Activated naive CD8-positive, alpha-beta T cell treated with anti-CD3 and anti-CD28 coated beads for 36 hours (primary cell): ENCODE data around the gene KRTAP10-6. TPM values are rescaled to one million over a fixed set of nuclear protein-coding genes. Genes with fewer than 3 reads are reported as not detected.
A peak's percentile ranks its signal among the peaks of the same experiment; 100 is the strongest.

Experiments used
- DNase-seq: peaks from one replicate; pipeline ENCODE4 v3.0.0; 2021
- H3K27ac Mint-ChIP-seq: one replicate; pipeline ENCODE4 v1.8.0; 2022; ENCODE audit warnings: mild to moderate bottlenecking, moderate library complexity, mixed read lengths
- H3K27me3 Mint-ChIP-seq: one replicate; pipeline ENCODE4 v1.8.0; 2022; ENCODE audit warnings: mild to moderate bottlenecking, mixed read lengths
- H3K36me3 Mint-ChIP-seq: one replicate; pipeline ENCODE4 v1.8.0; 2021; ENCODE audit warnings: mild to moderate bottlenecking, mixed read lengths
- H3K4me1 Mint-ChIP-seq: one replicate; pipeline ENCODE4 v1.8.0; 2021; ENCODE audit warnings: mixed read lengths
- H3K4me3 Mint-ChIP-seq: one replicate; pipeline ENCODE4 v1.8.0; 2022; ENCODE audit warnings: mild to moderate bottlenecking, moderate library complexity, mixed read lengths
- H3K9me3 Mint-ChIP-seq: one replicate; pipeline ENCODE4 v1.8.0; 2022; ENCODE audit warnings: mixed read lengths
- total RNA-seq, 2 experiments: library from RNA; stranded (reverse); gene quantifications; one replicate each; pipeline ENCODE4 v1.2.3, GENCODE V29; 2021

Gene KRTAP10-6
- total RNA-seq, 2 experiments from 2014 or later = not detected

DNA sequence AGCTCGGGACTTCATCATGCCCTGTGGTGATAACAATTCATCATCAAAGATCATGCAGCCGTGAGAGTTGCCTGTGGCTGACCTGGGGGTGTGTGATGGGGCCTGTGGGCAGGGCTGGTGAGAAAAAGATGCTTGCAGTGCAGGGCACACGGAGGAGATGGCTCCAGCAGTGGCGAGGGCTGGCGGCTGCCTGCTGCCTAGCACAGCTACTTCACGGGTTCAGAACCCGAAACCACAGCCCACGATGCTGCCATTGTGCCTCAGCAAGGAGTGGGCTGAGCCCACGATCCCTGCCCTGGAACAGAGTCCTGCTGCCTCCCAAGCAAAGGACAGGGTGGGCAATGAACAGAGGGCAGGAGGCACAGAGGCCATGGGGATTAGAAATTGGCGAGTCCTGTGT, 34.0 kb upstream of the KRTAP10-6 start:
- peaks cover 22% of the 10 kb centered on the region for H3K4me1 Mint-ChIP-seq
- H3K27ac Mint-ChIP-seq = no peak overlapping the region
- H3K4me3 Mint-ChIP-seq = no peak overlapping the region
- DNase-seq = no peak
- H3K36me3 Mint-ChIP-seq = peaks cover 27% of the 10 kb centered on the region
- H3K27me3 Mint-ChIP-seq = no peaks in the 10 kb centered on the region
- H3K9me3 Mint-ChIP-seq = peaks cover 34% of the 10 kb centered on the region

DNA sequence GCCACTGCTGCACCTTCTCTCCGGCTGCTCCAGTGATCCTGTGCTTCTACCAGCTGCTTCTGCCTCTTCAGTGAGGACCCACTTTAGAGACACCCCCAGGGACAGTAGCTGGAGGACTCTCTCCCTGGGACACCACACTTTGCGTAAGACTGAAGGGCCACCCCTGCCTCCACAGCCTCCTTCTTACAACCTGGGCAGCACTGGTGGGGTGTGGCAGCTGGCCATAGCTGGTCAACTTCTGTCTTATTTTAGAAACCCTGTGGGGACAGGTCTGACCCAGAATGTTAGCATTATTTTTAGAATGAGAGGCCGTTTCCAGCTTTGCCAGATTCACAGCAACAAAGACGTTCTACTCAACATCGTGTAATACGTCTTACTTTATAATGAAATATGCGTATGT, 33.5 kb upstream of the KRTAP10-6 start:
- no peak overlapping the region for H3K27ac Mint-ChIP-seq
- H3K4me1 Mint-ChIP-seq = peaks cover 22% of the 10 kb centered on the region
- H3K4me3 Mint-ChIP-seq = no peak overlapping the region
- no peak for DNase-seq
- no peaks in the 10 kb centered on the region for H3K27me3 Mint-ChIP-seq
- peaks cover 32% of the 10 kb centered on the region for H3K9me3 Mint-ChIP-seq
- H3K36me3 Mint-ChIP-seq = peaks cover 24% of the 10 kb centered on the region

DNA sequence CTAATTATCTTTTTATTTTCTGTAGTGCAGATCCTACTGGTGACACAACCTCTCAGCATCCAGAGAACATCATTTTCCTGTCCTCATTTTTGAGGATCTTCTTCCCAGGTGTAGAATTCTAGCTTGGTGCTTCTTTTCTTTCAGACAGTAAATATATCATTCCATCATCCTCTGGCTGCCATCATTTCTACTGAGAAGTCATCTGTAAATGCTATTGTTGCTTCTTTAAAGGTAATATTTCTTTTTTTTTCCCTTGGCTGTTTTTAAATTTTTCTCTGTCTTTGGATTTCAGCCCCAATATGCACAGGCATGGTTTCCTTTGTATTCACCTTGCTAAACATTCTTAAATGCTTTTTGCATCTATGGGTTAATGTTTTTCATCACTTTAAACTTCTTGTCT, 31.3 kb upstream of the KRTAP10-6 start:
- no peak overlapping the region for H3K4me3 Mint-ChIP-seq
- H3K36me3 Mint-ChIP-seq = peaks cover 32% of the 10 kb centered on the region
- peaks cover 41% of the 10 kb centered on the region for H3K9me3 Mint-ChIP-seq
- no peaks in the 10 kb centered on the region for H3K27me3 Mint-ChIP-seq
- no peak for DNase-seq
- no peak overlapping the region for H3K27ac Mint-ChIP-seq
- peaks cover 16% of the 10 kb centered on the region for H3K4me1 Mint-ChIP-seq

DNA sequence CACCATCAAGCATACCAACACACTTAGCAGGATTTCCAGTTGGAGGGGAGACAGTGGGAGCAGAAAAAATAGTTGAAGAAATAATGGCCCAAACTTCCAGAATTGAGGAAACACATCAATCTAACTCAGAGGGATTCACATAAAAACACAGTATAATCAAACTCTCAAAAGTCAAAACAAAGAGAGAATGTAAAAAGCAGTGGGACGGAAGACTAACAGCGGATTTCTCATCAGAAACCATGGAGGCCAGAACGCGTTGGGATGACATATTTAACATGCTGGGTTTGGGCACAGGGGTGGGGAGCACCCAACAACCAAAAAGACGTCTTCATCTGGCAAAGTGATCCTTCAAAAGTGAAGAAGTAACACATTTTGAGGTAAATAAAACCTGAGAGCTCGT, 27.6 kb upstream of the KRTAP10-6 start:
- H3K36me3 Mint-ChIP-seq = peaks cover 35% of the 10 kb centered on the region
- no peak for DNase-seq
- peaks cover 43% of the 10 kb centered on the region for H3K9me3 Mint-ChIP-seq
- peaks cover 24% of the 10 kb centered on the region for H3K4me1 Mint-ChIP-seq
- H3K27ac Mint-ChIP-seq = no peak overlapping the region
- no peak overlapping the region for H3K4me3 Mint-ChIP-seq
- no peaks in the 10 kb centered on the region for H3K27me3 Mint-ChIP-seq

DNA sequence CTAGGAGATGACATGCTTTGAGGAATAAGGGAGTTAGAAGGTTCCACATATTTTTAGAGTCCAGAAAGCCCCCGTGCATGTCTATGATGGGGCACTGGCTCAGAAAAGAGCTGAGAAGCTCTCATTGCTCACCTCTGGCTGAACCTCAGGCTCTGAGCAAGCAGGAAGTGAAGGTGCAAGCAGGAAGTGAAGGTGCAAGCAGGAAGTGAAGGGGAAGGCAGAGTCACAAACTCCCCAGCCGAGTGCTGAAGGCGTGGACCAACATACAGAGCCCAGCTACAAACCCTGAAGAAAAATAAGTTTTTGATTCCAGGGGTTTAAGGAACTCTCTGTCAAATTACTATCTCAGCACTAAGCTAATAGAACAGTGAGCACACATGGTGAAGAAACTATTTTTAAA, 26.6 kb upstream of the KRTAP10-6 start:
- Mint-ChIP-seq H3K4me3 (peak overlapping the region; percentile 29), H3K36me3 (peaks cover 27% of the 10 kb centered on the region), H3K27ac (peak overlapping the region; percentile 88), H3K4me1 (peaks cover 24% of the 10 kb centered on the region), H3K27me3 (no peaks in the 10 kb centered on the region), H3K9me3 (peaks cover 34% of the 10 kb centered on the region)
- peak; percentile 36 for DNase-seq

DNA sequence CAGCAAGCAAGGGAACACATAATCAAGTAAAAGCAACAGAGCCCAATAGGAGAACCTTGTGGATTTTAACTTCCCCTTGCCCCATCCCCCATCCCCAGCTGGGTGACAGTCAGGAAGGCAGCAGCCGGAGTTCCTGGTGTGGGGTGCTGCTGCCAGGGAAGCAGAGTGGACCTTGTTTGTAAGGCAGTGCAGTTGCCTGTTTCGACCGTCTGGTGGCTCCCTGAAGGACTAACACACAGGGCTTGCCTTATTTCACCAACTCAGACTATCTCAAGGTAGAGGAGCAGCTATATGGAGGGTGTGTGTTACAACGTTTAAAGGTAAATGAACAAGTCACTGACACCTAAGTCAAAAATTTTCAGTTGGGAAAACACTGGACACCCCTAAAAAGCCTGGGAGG, 26.2 kb upstream of the KRTAP10-6 start:
- DNase-seq = no peak
- peak overlapping the region; percentile 12 for H3K4me3 Mint-ChIP-seq
- H3K9me3 Mint-ChIP-seq = peaks cover 30% of the 10 kb centered on the region
- H3K27ac Mint-ChIP-seq = peak overlapping the region; percentile 88
- H3K27me3 Mint-ChIP-seq = no peaks in the 10 kb centered on the region
- peaks cover 24% of the 10 kb centered on the region for H3K4me1 Mint-ChIP-seq
- peaks cover 26% of the 10 kb centered on the region for H3K36me3 Mint-ChIP-seq

DNA sequence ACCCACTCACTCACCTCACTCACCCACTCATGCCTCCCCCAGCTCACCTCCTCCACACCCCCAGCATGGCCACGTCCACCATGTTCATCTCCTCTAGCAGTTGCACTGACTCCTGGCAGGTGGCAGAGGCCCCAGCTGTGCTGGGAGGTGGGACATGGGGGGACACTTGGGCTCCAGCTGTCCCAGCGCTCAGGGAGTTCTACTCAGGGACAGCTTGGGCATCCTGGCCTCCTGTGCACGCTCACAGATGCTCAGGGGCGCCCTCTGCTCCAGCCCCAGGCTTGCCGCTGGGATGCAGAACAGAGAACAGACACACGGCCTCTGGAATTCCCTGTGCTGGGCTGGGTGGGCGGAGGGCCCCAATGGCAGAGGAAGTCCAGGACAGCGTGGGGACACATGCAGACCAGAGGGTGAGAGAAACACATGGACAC, 24.8 kb upstream of the KRTAP10-6 start:
- Mint-ChIP-seq H3K36me3 (peaks cover 24% of the 10 kb centered on the region), H3K27ac (no peak overlapping the region), H3K4me3 (no peak overlapping the region), H3K27me3 (no peaks in the 10 kb centered on the region), H3K4me1 (peaks cover 24% of the 10 kb centered on the region), H3K9me3 (peaks cover 27% of the 10 kb centered on the region)
- no peak for DNase-seq

DNA sequence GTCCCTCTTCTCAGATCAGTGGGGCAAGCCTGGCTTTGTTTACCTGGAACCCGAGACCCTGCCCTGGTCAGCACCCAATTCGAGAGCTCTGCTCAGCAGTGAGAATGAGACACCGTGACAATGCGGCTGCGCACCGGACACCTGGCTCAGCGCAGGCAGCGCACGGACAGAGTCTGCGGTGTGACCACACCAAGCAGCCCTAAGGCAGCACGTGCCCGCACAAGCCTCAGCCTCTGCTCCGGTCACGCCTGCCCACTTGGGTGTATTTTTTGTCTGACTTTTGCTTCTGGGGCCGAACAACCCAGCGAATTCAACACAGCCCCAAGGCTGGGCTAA, 24.3 kb upstream of the KRTAP10-6 start:
- Mint-ChIP-seq H3K4me1 (peaks cover 24% of the 10 kb centered on the region), H3K27ac (no peak overlapping the region), H3K27me3 (no peaks in the 10 kb centered on the region), H3K36me3 (peaks cover 24% of the 10 kb centered on the region), H3K4me3 (no peak overlapping the region), H3K9me3 (peaks cover 26% of the 10 kb centered on the region)
- DNase-seq = no peak

DNA sequence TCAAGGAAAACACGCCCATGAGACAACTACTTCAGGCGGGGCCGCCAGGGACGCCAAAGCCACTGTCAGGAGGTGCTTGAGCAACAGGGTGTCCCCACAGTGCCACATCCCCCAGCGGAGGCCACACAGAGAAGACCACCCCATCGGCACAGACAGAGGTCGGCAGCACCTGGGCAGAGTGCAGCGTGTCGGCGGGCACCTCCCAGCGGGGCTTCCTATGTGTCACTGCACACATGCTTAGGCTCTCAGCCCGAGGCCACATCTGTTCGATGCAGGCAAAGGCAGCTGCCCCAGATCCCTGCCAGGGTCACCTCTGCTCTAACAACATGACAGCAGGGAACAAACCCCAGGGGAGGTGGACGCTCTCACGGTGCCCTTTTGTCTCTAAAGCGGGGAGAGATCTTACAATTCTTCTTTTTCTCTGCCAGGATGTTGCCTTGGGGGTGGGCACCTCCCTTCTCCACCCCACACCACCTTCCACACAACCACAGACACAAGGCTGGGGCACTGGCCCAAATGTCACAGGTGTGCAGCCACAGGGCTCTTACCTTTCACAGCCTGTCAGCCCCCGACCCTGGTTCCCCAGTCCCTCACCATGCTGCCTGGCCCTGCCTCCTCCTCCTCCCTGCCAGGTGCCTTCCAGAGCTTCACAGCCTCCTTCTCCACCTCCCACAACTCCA, 23.7 kb upstream of the KRTAP10-6 start:
- no peaks in the 10 kb centered on the region for H3K27me3 Mint-ChIP-seq
- H3K36me3 Mint-ChIP-seq = peaks cover 24% of the 10 kb centered on the region
- H3K27ac Mint-ChIP-seq = no peak overlapping the region
- DNase-seq = no peak
- H3K9me3 Mint-ChIP-seq = peaks cover 31% of the 10 kb centered on the region
- H3K4me3 Mint-ChIP-seq = no peak overlapping the region
- H3K4me1 Mint-ChIP-seq = peaks cover 24% of the 10 kb centered on the region

DNA sequence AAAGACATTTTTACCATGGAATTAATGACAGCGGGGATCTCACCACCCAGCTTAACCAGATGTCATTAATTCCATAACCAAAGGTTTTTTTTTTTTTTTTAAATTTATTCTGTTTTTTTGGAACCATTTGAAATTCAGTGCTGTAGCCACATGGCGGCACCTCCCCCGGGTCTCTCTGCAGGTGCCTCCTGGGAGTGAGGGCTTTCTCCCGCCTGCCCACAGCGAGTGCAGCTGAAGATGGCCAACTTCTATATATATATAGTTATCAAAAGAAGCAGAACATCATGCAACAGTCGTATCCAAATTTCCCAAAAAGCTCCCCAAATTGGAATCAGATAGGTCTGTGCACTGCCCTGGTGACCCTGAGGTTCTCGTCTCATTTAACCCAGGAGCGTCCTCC, 23.2 kb upstream of the KRTAP10-6 start:
- Mint-ChIP-seq H3K9me3 (peaks cover 29% of the 10 kb centered on the region), H3K27ac (no peak overlapping the region), H3K4me3 (no peak overlapping the region), H3K36me3 (peaks cover 19% of the 10 kb centered on the region), H3K27me3 (no peaks in the 10 kb centered on the region), H3K4me1 (peaks cover 24% of the 10 kb centered on the region)
- no peak for DNase-seq

DNA sequence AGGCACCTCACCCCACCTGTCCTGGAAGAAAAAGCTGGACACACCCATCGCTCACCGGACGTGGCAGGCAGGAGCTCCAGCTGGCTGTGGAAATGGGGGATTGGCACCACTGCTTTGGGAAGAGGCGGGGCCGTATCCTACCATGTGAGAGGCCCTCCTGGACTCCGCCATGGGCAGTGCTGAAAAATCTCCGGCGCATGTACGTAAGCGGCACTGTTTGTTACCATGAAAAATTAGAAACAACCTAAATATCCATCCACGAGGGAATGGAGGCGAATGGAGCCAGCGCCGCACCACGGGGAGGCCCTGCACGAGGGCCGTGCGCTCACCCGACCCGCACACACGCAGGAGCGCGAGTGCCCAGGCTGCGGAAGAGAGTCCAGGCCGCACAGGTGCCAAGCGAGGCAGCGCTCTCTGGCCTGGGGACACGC, 22.7 kb upstream of the KRTAP10-6 start:
- Mint-ChIP-seq H3K4me3 (no peak overlapping the region), H3K27me3 (no peaks in the 10 kb centered on the region), H3K36me3 (peaks cover 17% of the 10 kb centered on the region), H3K27ac (no peak overlapping the region), H3K9me3 (peaks cover 27% of the 10 kb centered on the region), H3K4me1 (peaks cover 24% of the 10 kb centered on the region)
- no peak for DNase-seq

DNA sequence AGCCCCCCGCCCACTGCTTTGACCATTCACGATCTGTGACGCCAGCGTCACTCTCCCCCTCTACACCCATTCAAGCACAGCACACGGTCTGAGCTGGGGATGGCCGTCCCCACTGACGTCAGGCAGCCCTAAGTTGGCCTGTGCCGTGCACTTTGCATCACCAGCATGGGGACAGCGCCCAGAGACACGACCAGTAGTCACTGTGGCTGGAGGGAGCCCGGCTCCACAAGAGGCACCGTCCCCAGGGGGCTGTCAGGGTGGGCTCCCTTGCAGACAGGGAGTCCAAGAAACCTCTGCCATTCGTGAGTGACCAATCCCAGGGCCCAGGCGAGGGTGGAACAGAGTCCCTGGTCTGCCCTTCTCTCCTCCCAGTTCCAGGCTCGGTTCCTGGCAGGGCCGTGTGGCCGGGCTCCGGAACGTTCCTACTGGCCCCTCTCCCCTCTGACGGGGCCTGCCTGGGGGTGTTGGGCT, 21.9 kb upstream of the KRTAP10-6 start:
- no peak overlapping the region for H3K4me3 Mint-ChIP-seq
- peaks cover 9% of the 10 kb centered on the region for H3K36me3 Mint-ChIP-seq
- no peaks in the 10 kb centered on the region for H3K27me3 Mint-ChIP-seq
- no peak for DNase-seq
- peaks cover 25% of the 10 kb centered on the region for H3K9me3 Mint-ChIP-seq
- no peak overlapping the region for H3K27ac Mint-ChIP-seq
- peaks cover 22% of the 10 kb centered on the region for H3K4me1 Mint-ChIP-seq

DNA sequence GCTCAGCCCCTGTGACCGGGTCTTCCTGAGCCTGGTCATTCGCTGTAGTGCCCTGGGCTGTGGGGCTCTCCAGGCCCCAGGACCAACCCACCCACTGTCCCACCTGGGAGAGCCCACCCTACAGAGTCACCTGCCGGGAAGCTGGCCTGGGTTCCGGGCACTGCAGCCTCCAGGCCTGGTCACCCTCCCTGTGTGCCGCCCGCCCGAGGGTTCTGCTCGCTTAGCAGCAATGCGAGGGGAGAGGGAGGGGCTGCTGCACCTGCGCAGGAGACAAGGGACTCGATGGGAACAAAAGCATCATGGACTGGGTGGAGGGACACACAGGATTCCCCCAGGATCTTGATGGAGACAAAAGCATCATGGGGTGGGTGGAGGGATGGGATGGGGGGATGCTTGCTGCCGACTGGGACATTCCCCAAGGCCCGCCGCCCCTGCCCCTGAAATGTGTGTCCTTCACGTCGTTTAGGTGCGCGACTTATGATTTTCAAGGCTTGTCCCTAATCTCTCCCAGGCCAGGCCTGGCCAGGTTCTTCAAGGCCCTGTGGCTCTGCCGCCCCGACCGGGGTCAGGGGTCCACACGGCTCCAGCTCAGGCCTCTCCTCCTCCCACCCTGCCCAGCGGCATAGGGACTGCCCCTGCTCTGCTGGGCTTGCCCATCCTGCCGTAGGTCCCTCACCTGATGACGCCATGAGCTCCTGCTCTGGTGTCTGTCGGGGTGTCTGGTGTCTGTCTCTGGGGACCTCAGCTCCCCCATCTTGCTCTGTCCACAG, 21.3 kb upstream of the KRTAP10-6 start:
- H3K36me3 Mint-ChIP-seq = peaks cover 4% of the 10 kb centered on the region
- peaks cover 23% of the 10 kb centered on the region for H3K9me3 Mint-ChIP-seq
- H3K4me3 Mint-ChIP-seq = no peak overlapping the region
- peaks cover 16% of the 10 kb centered on the region for H3K4me1 Mint-ChIP-seq
- H3K27ac Mint-ChIP-seq = no peak overlapping the region
- no peak for DNase-seq
- no peaks in the 10 kb centered on the region for H3K27me3 Mint-ChIP-seq

DNA sequence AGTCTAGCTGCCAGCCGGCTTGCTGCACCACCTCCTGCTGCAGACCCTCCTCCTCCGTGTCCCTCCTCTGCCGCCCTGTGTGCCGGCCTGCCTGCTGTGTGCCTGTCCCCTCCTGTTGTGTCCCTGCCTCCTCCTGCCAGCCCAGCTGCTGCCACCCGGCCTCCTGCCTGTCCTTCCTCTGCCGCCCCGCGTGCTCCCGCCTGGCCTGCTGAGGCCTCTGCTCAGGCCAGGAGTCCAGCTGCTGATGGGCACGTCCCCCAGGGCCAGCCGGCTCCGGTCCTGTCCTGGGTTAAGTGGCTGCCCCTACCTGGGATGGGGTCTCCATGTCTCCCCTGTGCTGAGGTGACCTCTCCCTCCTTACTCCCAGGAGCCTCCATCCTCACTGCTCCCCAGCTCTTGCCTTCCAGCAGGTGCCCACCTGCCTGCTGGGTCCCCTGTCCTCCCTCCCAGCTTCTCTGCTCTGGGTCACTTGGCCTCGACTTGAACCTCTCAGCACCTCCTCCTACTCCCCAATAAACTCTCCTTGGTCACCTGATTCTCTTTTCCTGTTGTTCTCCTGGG, 20.4 kb upstream of the KRTAP10-6 start:
- H3K9me3 Mint-ChIP-seq = peaks cover 19% of the 10 kb centered on the region
- no peak for DNase-seq
- no peak overlapping the region for H3K27ac Mint-ChIP-seq
- no peaks in the 10 kb centered on the region for H3K27me3 Mint-ChIP-seq
- H3K36me3 Mint-ChIP-seq = peaks cover 1% of the 10 kb centered on the region
- H3K4me3 Mint-ChIP-seq = no peak overlapping the region
- H3K4me1 Mint-ChIP-seq = peaks cover 10% of the 10 kb centered on the region

DNA sequence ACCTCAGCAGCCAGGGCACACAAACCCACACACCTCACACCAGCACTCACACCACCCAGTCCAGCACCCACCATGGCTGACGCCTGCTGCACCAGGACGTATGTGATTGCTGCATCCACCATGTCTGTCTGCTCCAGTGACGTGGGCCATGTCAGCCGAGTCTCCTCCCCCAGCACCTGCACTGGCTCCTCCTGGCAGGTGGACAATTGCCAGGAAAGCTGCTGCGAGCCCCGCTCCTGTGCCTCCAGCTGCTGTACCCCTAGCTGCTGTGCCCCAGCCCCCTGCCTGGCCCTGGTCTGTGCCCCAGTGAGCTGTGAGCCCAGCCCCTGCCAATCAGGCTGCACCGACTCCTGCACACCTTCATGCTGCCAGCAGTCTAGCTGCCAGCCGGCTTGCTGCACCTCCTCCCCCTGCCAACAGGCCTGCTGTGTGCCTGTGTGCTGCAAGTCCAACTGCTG, 19.8 kb upstream of the KRTAP10-6 start, which contains the start of gene KRTAP10-8:
Gene KRTAP10-8, plus strand, starts transcription at position 51 of the 458 bp plus-strand sequence. Its CDS starts 22 bp downstream, at position 73.
- H3K27ac Mint-ChIP-seq = no peak within 1 kb of the TSS
- peaks cover 19% of the 10 kb centered on the region for H3K9me3 Mint-ChIP-seq
- no peak for DNase-seq
- H3K27me3 Mint-ChIP-seq = no peaks in the 10 kb centered on the region
- no peak within 1 kb of the TSS for H3K4me3 Mint-ChIP-seq
- H3K4me1 Mint-ChIP-seq = peaks cover 10% of the 10 kb centered on the region
- peaks cover 1% of the 10 kb centered on the region for H3K36me3 Mint-ChIP-seq
